Measurements from ENCODE around the gene CACHD1. TPM values are rescaled to one million over a fixed set of nuclear protein-coding genes. Genes with fewer than 3 reads are reported as not detected.

CACHD1 gene
- total and polyA plus RNA-seq, 2 of the 4 experiments (the other 2 are of a cell fraction), result 2.9 to 5.9 TPM

DNA sequence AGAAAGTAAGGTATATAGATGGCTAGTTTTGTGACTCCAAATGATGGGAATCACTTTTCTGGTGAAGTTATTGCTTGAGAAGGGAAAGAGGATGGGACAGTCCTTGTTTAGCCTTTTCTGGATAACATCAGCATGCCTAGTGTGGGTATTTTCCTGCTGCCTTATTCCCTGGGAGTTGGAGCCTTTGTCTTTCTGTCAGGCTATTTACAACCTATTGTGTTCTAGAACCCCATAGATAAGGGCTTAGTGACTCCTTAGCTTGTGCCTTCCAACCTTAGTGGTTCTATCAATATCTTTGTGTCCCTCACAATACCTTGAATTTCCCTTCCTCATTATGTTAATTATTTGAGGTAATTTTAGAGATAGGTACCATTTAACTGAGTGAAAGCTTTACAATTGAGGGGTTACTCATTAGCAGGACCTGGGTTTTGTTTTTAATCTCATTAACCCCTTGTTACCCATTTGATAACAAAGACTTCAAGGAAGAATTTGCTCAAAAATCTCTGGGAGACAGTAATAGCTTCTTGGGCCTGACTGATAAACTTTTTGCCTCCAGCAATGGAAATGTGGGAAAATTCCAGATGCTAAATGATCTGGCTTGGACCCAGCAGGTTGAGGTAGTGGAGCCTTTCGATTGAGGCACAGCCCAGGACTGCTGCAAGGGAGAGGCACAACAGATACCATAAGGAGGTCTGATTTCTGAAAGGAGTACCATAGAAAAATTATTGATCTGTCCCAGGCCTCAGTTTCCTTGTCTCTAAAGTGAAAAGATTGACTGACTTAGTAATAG, 49.0 kb downstream of the CACHD1 start:
- Histone ChIP-seq H2BK5ac (ENCODE audit: low read depth, low read length, poor library complexity, severe bottlenecking) (no peak overlapping the region), H2AK5ac (ENCODE audit: low read depth, low read length) (no peak overlapping the region), H3K9me3 (ENCODE audit: control insufficient read depth, insufficient read depth, low read length) (no peaks in the 10 kb centered on the region), H3K9me1 (ENCODE audit: insufficient read depth, low read length) (peaks cover 3% of the 10 kb centered on the region; the same call in 1 of the 2 replicates), H3K4ac (ENCODE audit: low read depth, low read length) (no peak overlapping the region), H3K4me1 (ENCODE audit: control insufficient read depth, insufficient read depth, low read length) (peaks cover 11% of the 10 kb centered on the region), H4K5ac (ENCODE audit: low read depth, low read length) (no peak overlapping the region), H2BK120ac (ENCODE audit: low read depth, low read length) (no peak overlapping the region), H4K20me1 (ENCODE audit: insufficient read depth, low read length) (no peaks in the 10 kb centered on the region), H3K56ac (ENCODE audit: extremely low read depth, insufficient read depth, low read length) (no peak overlapping the region), H3K79me1 (ENCODE audit: low read depth in 1 of 2, low read length in 2 of 2) (0 out of 4 replicates have a peak, but pooled peaks cover 0 to 2% of the 10 kb centered on the region in 2 experiments), H3K27me3 (ENCODE audit: control insufficient read depth, insufficient read depth, low read length) (no peaks in the 10 kb centered on the region), H3K4me2 (ENCODE audit: low read depth, low read length) (no peak overlapping the region), H4K8ac (ENCODE audit: low read depth in 2 of 2, low read length in 2 of 2) (no peak overlapping the region), H2AFZ (replicated peaks; ENCODE audit: low read length, poor library complexity) (no peak overlapping the region), H3K9ac (ENCODE audit: low read depth, low read length) (no peak overlapping the region), H3K27ac (ENCODE audit: insufficient read depth, low read length) (no peak overlapping the region), H4K91ac (ENCODE audit: insufficient read depth, low read depth, low read length) (no peak overlapping the region), H3K14ac (replicated peaks; ENCODE audit: low read depth, low read length) (no peak overlapping the region), H3K18ac (ENCODE audit: low read depth, low read length) (no peak overlapping the region), H2BK20ac (ENCODE audit: low read depth, low read length) (peak overlapping the region; percentile 18; the same call in 1 of the 2 replicates), H2BK15ac (ENCODE audit: low read depth, low read length) (no peak overlapping the region), H3K36me3 (ENCODE audit: control insufficient read depth, insufficient read depth, low read length) (no peaks in the 10 kb centered on the region), H3K23ac (ENCODE audit: low read depth, low read length) (no peak overlapping the region), H3K4me3 (ENCODE audit: insufficient read depth, low read depth, low read length) (no peak overlapping the region), H2AK9ac (replicated peaks; ENCODE audit: low read depth, low read length, poor library complexity) (no peak overlapping the region)
- ATAC-seq (ENCODE audit: low read depth) (no peak), DNase-seq (no peak)
- in situ Hi-C loops (cut with MboI; ENCODE audit: low sequenced_read_pairs) (no loop called here), dilution Hi-C loops (cut with HindIII; ENCODE audit: low sequenced_read_pairs, unreplicated experiment) (no loop called here), intact Hi-C loops (cut with micrococcal nuclease) (no loop called here)
- BruUV-seq (replicated peaks), result no TSS peak
- TF ChIP-seq CHD1 (IDR thresholded peaks at IDR 0.05; ENCODE audit: low read depth, low read length) (no peak), RAD21 (IDR thresholded peaks at IDR 0.05; ENCODE audit: low read length) (no peak), RCOR1 (IDR thresholded peaks at IDR 0.05; ENCODE audit: insufficient replicate concordance, low read length) (no peak), BHLHE40 (IDR thresholded peaks at IDR 0.05; ENCODE audit: low read depth, low read length) (no peak), POLR2A (IDR thresholded peaks at IDR 0.05; ENCODE audit: low read depth, low read length) (no peak), NFE2L2 (IDR thresholded peaks at IDR 0.05; ENCODE audit: low read depth, low read length) (no peak)
- TF ChIP-seq, protein P1, sequence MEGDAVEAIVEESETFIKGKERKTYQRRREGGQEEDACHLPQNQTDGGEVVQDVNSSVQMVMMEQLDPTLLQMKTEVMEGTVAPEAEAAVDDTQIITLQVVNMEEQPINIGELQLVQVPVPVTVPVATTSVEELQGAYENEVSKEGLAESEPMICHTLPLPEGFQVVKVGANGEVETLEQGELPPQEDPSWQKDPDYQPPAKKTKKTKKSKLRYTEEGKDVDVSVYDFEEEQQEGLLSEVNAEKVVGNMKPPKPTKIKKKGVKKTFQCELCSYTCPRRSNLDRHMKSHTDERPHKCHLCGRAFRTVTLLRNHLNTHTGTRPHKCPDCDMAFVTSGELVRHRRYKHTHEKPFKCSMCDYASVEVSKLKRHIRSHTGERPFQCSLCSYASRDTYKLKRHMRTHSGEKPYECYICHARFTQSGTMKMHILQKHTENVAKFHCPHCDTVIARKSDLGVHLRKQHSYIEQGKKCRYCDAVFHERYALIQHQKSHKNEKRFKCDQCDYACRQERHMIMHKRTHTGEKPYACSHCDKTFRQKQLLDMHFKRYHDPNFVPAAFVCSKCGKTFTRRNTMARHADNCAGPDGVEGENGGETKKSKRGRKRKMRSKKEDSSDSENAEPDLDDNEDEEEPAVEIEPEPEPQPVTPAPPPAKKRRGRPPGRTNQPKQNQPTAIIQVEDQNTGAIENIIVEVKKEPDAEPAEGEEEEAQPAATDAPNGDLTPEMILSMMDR (conservative IDR thresholded peaks at IDR 0.05; ENCODE audit: low read depth, low read length), result no peak
- POLR2A ChIA-PET (ENCODE audit: unreplicated experiment), result no interaction called here
- CTCF ChIA-PET, result no interaction called here
- WGBS, 2 experiments (ENCODE audit: extremely low coverage in 2 of 2, insufficient read length in 1 of 2), result 57% methylated on average over 1 of the region's 1 CpG; no CpG with 5 or more reads in 1 of the 2 experiments
